ENCODE measurements around the gene PRPF6. TPM values are rescaled to one million over a fixed set of nuclear protein-coding genes. Genes with fewer than 3 reads are reported as not detected.

PRPF6 gene
- total and polyA plus RNA-seq, 2 of the 13 experiments (the other 11 are each of a cell fraction or from before 2014, with no cell fraction given), result 63.7 to 101 TPM

GRCh38 chr20:64079273-64080012, 98.5 kb downstream of the PRPF6 start, which contains the start of gene RGS19 (continued):
- no peak for TF ChIP-seq ZNF644 (CRISPR knock-in tag; IDR thresholded peaks at IDR 0.05; ENCODE audit: low read depth)
- TF ChIP-seq KDM5B (CRISPR knock-in tag; IDR thresholded peaks at IDR 0.05; ENCODE audit: borderline replicate concordance), result no peak
- TF ChIP-seq ZSCAN30 (CRISPR knock-in tag; IDR thresholded peaks at IDR 0.05), result no peak
- TF ChIP-seq ZKSCAN1 (IDR thresholded peaks at IDR 0.05; ENCODE audit: low read length), result no peak
- no peak for TF ChIP-seq ZNF496 (CRISPR knock-in tag; IDR thresholded peaks at IDR 0.05; ENCODE audit: insufficient replicate concordance)
- TF ChIP-seq ZNF563 (CRISPR knock-in tag; IDR thresholded peaks at IDR 0.05), result peak; percentile 66
- peak; percentile 18; the same call in 1 of the 2 replicates for TF ChIP-seq YEATS2 (CRISPR knock-in tag; IDR thresholded peaks at IDR 0.05; ENCODE audit: borderline replicate concordance)
- no peak for TF ChIP-seq ZNF367 (CRISPR knock-in tag; IDR thresholded peaks at IDR 0.05; ENCODE audit: borderline replicate concordance)
- TF ChIP-seq TRIM24 (CRISPR knock-in tag; IDR thresholded peaks at IDR 0.05), result no peak; the same call in 1 of the 2 replicates
- TF ChIP-seq KAT7 (CRISPR knock-in tag; IDR thresholded peaks at IDR 0.05; ENCODE audit: borderline replicate concordance), result peak; percentile 29; the same call in 1 of the 2 replicates
- TF ChIP-seq TSC22D2 (CRISPR knock-in tag; IDR thresholded peaks at IDR 0.05; ENCODE audit: borderline replicate concordance), result no peak
- TF ChIP-seq ZNF33A (CRISPR knock-in tag; IDR thresholded peaks at IDR 0.05; ENCODE audit: borderline replicate concordance), result no peak
- TF ChIP-seq NCOR1 (IDR thresholded peaks at IDR 0.05; ENCODE audit: borderline replicate concordance, low read length), result no peak
- TF ChIP-seq, protein P1, sequence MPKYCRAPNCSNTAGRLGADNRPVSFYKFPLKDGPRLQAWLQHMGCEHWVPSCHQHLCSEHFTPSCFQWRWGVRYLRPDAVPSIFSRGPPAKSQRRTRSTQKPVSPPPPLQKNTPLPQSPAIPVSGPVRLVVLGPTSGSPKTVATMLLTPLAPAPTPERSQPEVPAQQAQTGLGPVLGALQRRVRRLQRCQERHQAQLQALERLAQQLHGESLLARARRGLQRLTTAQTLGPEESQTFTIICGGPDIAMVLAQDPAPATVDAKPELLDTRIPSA (CRISPR knock-in tag; IDR thresholded peaks at IDR 0.05; ENCODE audit: borderline replicate concordance), result peak; percentile 80; the same call in 1 of the 2 replicates
- TF ChIP-seq MBD4 (IDR thresholded peaks at IDR 0.05; ENCODE audit: borderline replicate concordance, low read length), result no peak
- no peak for TF ChIP-seq ZEB1 (IDR thresholded peaks at IDR 0.05; ENCODE audit: insufficient replicate concordance, low read depth)
- no peak; the same call in 1 of the 2 replicates for TF ChIP-seq TFDP1 (CRISPR knock-in tag; IDR thresholded peaks at IDR 0.05; ENCODE audit: borderline replicate concordance)
- no peak; the same call in 1 of the 2 replicates for TF ChIP-seq FOXC1 (CRISPR knock-in tag; IDR thresholded peaks at IDR 0.05; ENCODE audit: borderline replicate concordance)
- TF ChIP-seq, protein P2, sequence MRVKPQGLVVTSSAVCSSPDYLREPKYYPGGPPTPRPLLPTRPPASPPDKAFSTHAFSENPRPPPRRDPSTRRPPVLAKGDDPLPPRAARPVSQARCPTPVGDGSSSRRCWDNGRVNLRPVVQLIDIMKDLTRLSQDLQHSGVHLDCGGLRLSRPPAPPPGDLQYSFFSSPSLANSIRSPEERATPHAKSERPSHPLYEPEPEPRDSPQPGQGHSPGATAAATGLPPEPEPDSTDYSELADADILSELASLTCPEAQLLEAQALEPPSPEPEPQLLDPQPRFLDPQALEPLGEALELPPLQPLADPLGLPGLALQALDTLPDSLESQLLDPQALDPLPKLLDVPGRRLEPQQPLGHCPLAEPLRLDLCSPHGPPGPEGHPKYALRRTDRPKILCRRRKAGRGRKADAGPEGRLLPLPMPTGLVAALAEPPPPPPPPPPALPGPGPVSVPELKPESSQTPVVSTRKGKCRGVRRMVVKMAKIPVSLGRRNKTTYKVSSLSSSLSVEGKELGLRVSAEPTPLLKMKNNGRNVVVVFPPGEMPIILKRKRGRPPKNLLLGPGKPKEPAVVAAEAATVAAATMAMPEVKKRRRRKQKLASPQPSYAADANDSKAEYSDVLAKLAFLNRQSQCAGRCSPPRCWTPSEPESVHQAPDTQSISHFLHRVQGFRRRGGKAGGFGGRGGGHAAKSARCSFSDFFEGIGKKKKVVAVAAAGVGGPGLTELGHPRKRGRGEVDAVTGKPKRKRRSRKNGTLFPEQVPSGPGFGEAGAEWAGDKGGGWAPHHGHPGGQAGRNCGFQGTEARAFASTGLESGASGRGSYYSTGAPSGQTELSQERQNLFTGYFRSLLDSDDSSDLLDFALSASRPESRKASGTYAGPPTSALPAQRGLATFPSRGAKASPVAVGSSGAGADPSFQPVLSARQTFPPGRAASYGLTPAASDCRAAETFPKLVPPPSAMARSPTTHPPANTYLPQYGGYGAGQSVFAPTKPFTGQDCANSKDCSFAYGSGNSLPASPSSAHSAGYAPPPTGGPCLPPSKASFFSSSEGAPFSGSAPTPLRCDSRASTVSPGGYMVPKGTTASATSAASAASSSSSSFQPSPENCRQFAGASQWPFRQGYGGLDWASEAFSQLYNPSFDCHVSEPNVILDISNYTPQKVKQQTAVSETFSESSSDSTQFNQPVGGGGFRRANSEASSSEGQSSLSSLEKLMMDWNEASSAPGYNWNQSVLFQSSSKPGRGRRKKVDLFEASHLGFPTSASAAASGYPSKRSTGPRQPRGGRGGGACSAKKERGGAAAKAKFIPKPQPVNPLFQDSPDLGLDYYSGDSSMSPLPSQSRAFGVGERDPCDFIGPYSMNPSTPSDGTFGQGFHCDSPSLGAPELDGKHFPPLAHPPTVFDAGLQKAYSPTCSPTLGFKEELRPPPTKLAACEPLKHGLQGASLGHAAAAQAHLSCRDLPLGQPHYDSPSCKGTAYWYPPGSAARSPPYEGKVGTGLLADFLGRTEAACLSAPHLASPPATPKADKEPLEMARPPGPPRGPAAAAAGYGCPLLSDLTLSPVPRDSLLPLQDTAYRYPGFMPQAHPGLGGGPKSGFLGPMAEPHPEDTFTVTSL (CRISPR knock-in tag; IDR thresholded peaks at IDR 0.05; ENCODE audit: borderline replicate concordance), result no peak
- TF ChIP-seq ZNF263 (CRISPR knock-in tag; IDR thresholded peaks at IDR 0.05), result no peak; the same call in 1 of the 2 replicates
- TF ChIP-seq ZNF839 (CRISPR knock-in tag; IDR thresholded peaks at IDR 0.05; ENCODE audit: borderline replicate concordance), result no peak
- TF ChIP-seq ZNF782 (CRISPR knock-in tag; IDR thresholded peaks at IDR 0.05; ENCODE audit: borderline replicate concordance), result no peak; the same call in 1 of the 2 replicates
- TF ChIP-seq ZNF30 (CRISPR knock-in tag; IDR thresholded peaks at IDR 0.05), result no peak

Measured in HepG2 (cell line).